Measurements from ENCODE around the gene ADAMTSL1. TPM values are rescaled to one million over a fixed set of nuclear protein-coding genes. Genes with fewer than 3 reads are reported as not detected.

ADAMTSL1 gene
- total RNA-seq, 1 experiment from 2014 or later = not detected

DNA sequence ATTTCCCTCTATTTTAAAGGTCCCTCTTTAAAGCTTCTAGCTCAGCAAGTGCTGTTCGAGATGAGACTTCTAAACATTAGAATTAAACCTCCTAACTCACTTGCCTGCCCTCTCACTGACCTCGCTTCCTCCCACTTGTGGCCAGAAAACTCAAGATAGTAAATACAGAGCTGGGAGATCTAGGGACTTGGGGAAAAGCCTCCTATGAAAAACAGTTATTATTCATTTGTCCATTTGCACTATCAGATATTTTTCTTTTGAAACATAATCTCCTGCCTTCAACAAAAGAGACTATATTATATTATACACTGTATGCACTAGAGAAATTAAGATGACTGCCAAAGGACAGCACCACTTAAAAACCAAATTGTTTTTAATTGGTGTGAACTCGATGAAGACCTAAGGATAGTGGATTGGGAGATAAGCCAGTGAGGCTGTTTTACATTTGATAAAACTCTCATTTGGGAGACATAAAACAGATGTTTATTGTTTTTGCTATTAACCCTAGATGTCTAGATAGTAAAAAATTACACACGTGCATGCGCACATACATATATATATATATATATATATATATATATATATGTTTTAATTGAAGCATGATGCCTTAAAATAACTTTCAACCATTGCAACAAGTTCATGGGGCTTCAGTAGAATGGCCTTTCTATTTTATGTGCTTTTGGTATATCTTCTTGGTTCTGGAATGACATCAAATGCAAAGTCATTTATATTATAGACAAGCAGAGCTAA is 229.4 kb downstream of the ADAMTSL1 start:
- in situ Hi-C loops (cut with HindIII; ENCODE audit: low pct_unique_long_range_greater_than_20kb, low sequenced_read_pairs) = no loop called here
- no peak for DNase-seq (ENCODE audit: low read depth)

DNA sequence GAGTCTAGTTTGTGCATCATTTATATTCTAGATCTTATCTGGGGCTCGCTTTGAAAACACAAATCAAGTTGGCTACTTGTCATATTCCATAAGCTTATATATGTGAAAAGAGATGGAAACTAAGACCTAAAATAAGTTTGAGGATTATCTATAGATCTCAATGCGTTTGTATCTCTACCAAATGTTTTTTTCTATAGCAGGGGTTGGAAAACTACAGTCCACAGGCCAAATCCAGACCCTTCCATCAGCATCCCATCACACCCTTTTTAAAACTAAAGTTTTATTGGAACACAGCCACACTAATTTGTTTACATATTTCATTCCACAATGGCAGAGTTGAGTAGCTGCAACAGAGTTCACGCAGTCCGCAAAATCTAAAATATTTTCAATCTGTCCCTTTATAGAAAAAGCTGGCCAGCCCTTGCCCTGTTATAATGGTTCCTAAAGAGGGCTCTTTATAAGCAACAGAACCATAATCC is 230.0 kb downstream of the ADAMTSL1 start:
- in situ Hi-C loops (cut with HindIII; ENCODE audit: low pct_unique_long_range_greater_than_20kb, low sequenced_read_pairs) = no loop called here

DNA sequence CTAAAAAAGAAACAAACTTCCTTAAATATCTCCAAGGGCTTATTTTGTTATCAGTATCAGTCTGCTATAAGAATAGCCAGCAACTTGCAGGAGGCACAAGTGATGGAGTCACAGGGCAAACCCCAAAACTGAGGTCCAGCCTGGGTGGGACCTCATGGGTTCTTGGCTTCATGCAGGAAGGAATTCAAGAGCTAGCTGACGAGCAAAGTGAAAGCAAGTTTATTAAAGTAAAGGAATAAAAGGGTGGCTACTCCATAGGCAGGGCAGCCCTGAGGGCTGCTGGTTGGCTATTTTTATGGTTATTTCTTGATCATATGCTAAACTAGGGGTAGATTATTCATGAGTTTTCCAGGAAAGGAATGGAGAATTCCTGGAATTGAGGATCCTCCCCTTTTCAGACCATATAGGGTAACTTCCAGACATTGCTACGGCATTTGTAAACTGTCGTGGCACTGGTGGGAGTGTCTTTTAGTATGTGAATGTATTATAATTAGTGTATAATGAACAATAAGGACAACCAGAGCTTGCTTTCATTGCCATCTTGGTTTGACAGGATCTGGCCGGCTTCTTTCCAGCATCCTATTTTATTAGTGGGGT is 231.9 kb downstream of the ADAMTSL1 start:
- DNase-seq (ENCODE audit: low read depth) = no peak
- in situ Hi-C loops (cut with HindIII; ENCODE audit: low pct_unique_long_range_greater_than_20kb, low sequenced_read_pairs) = no loop called here

More for the DNA sequence above, 230.0 kb downstream of the ADAMTSL1 start:
- DNase-seq (ENCODE audit: low read depth) = no peak

DNA sequence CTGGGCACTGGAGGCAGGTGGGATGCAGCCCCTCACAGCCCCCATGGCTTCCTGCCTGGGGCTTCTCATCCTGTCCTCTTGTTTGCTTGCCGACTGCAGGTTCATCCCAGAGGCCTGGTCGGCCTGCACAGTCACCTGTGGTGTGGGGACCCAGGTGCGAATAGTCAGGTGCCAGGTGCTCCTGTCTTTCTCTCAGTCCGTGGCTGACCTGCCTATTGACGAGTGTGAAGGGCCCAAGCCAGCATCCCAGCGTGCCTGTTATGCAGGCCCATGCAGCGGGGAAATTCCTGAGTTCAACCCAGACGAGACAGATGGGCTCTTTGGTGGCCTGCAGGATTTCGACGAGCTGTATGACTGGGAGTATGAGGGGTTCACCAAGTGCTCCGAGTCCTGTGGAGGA is 232.7 kb downstream of the ADAMTSL1 start:
- in situ Hi-C loops (cut with HindIII; ENCODE audit: low pct_unique_long_range_greater_than_20kb, low sequenced_read_pairs) = no loop called here

DNA sequence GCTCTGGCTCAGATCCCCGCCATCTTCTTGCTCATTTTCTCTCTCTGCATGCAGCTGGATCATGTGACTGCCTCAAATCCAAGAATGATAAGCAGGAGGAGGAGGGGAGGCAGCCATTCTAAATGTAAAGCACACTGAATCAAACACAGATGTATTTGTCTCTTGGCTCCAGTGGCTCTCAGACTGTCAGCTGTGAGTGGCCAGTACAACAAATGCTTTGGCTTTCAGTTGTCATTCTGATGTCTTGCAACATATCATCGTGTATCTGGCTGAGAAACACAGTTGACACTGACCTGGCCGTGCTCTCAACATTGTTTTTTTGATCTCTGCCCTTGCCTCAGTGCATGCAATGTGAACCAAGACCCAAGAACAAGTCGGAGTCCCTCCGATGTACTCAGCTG is 233.1 kb downstream of the ADAMTSL1 start:
- in situ Hi-C loops (cut with HindIII; ENCODE audit: low pct_unique_long_range_greater_than_20kb, low sequenced_read_pairs) = no loop called here
- DNase-seq (ENCODE audit: low read depth) = no peak

More for the DNA sequence above, 232.7 kb downstream of the ADAMTSL1 start:
- no peak for DNase-seq (ENCODE audit: low read depth)

- in situ Hi-C loops (cut with HindIII; ENCODE audit: low pct_unique_long_range_greater_than_20kb, low sequenced_read_pairs) = no loop called here
- DNase-seq (ENCODE audit: low read depth) = no peak
These were observed 233.7 kb downstream of the ADAMTSL1 start for GRCh38 chr9:18707489-18708205.

- in situ Hi-C loops (cut with HindIII; ENCODE audit: low pct_unique_long_range_greater_than_20kb, low sequenced_read_pairs) = no loop called here
- no peak for DNase-seq (ENCODE audit: low read depth)
These were observed 234.5 kb downstream of the ADAMTSL1 start for GRCh38 chr9:18708429-18708828.

GRCh38 chr9:18710065-18710464 is 236.1 kb downstream of the ADAMTSL1 start:
- in situ Hi-C loops (cut with HindIII; ENCODE audit: low pct_unique_long_range_greater_than_20kb, low sequenced_read_pairs) = no loop called here
- no peak for DNase-seq (ENCODE audit: low read depth)

- DNase-seq (ENCODE audit: low read depth) = no peak
- in situ Hi-C loops (cut with HindIII; ENCODE audit: low pct_unique_long_range_greater_than_20kb, low sequenced_read_pairs) = no loop called here
These were observed 243.8 kb downstream of the ADAMTSL1 start for GRCh38 chr9:18717759-18718158.

- in situ Hi-C loops (cut with HindIII; ENCODE audit: low pct_unique_long_range_greater_than_20kb, low sequenced_read_pairs) = no loop called here
- DNase-seq (ENCODE audit: low read depth) = no peak
These were observed 244.4 kb downstream of the ADAMTSL1 start for GRCh38 chr9:18718393-18718792.

- in situ Hi-C loops (cut with HindIII; ENCODE audit: low pct_unique_long_range_greater_than_20kb, low sequenced_read_pairs) = no loop called here
These were observed 245.0 kb downstream of the ADAMTSL1 start for GRCh38 chr9:18718932-18719331.

GRCh38 chr9:18720691-18721090 is 246.7 kb downstream of the ADAMTSL1 start:
- in situ Hi-C loops (cut with HindIII; ENCODE audit: low pct_unique_long_range_greater_than_20kb, low sequenced_read_pairs) = no loop called here
- no peak for DNase-seq (ENCODE audit: low read depth)

More at GRCh38 chr9:18718932-18719331, 245.0 kb downstream of the ADAMTSL1 start:
- DNase-seq (ENCODE audit: low read depth) = no peak

DNA sequence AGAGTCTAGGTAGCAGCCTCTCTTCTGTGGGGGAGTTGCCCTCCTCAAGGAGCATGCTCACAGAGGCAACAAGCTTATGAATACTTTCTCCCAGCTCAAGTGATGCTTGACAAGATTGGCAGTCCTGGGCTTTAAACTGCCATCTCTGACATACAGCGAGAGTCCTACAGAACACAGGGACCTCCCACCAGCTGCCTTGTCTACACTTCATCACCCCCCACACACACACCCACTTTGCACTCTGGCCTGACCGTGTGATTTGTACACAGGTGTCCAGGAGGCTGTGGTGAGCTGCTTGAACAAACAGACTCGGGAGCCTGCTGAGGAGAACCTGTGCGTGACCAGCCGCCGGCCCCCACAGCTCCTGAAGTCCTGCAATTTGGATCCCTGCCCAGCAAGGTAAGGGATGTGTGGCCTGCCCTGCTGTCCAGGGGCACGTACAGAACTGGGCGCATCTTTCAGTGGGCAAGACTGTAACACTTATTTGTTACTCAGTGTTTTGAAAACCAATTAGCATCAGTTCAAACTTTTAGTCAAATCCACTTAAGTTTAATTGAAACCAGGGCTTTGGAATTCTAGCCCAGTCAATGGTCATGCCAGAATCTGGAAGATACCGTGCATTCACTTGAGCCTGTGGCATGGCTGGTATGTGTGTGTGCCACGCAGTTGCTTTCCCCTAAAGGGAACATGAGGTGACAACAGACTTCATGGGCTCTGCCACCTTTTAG is 247.5 kb downstream of the ADAMTSL1 start:
- no peak for DNase-seq (ENCODE audit: low read depth)
- in situ Hi-C loops (cut with HindIII; ENCODE audit: low pct_unique_long_range_greater_than_20kb, low sequenced_read_pairs) = no loop called here

- no peak for DNase-seq (ENCODE audit: low read depth)
- in situ Hi-C loops (cut with HindIII; ENCODE audit: low pct_unique_long_range_greater_than_20kb, low sequenced_read_pairs) = no loop called here
These were observed 248.0 kb downstream of the ADAMTSL1 start for GRCh38 chr9:18721995-18722310.

- DNase-seq (ENCODE audit: low read depth) = no peak
- in situ Hi-C loops (cut with HindIII; ENCODE audit: low pct_unique_long_range_greater_than_20kb, low sequenced_read_pairs) = no loop called here
These were observed 248.9 kb downstream of the ADAMTSL1 start for GRCh38 chr9:18722882-18723281.

- DNase-seq (ENCODE audit: low read depth) = no peak
- in situ Hi-C loops (cut with HindIII; ENCODE audit: low pct_unique_long_range_greater_than_20kb, low sequenced_read_pairs) = no loop called here
These were observed 249.4 kb downstream of the ADAMTSL1 start for GRCh38 chr9:18723366-18723765.

DNA sequence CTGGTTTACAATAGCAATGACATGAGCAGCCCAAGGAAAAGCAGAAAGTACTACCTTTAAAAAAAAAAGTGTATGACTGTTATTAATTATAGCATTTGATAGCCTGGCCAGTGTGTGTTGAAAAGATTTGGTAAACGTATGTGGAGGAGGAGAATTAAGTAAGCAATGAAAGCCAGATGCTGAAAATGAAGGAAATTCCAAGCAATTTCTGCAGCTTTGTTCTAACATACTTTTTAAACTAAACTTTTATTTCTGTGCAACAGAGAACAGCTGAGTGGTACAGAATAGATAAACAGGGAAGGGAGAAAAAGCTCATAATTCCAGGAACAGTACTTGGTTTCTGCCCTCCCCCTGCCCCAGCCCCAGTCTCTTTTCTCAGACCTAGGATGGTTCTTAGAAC is 252.6 kb downstream of the ADAMTSL1 start:
- in situ Hi-C loops (cut with HindIII; ENCODE audit: low pct_unique_long_range_greater_than_20kb, low sequenced_read_pairs) = no loop called here
- DNase-seq (ENCODE audit: low read depth) = no peak

DNA sequence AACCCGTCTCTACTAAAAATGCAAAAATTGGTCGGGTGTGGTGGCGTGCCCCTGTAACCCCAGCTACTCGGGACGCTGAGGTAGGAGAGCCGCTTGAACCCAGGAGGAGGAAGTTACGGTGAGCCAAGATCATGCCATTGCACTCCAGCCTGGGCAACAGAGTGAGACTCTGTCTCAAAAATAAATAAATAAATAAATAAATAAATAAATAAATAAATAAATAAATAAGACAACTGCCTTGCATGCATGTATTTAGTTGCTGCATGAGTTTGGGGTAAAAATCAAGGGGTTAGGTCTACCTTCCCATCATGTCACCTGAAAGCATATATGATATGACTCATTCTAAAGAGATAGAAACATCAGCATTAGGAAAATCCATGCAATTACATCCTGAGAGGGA is 254.0 kb downstream of the ADAMTSL1 start:
- DNase-seq (ENCODE audit: low read depth) = no peak
- in situ Hi-C loops (cut with HindIII; ENCODE audit: low pct_unique_long_range_greater_than_20kb, low sequenced_read_pairs) = no loop called here

DNA sequence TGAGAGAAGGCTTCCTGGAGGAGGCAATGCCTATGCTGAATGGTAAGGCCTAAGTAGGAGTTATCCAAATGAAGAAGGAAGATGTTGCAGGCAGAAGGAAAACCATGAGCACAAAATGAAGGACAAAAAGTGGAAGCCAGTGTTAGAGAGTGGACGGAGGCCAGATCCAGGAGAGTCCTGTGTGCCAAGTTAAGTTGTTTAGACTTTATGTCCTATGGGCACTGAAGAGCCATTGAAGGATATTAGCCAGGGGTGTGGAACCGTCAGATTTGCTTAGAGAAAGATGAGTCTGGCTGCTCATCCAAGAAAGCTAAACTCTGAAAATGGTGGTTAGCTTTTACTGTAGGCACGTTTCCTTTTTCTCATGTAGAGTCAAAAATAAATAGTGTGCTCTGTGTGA is 254.7 kb downstream of the ADAMTSL1 start:
- in situ Hi-C loops (cut with HindIII; ENCODE audit: low pct_unique_long_range_greater_than_20kb, low sequenced_read_pairs) = no loop called here
- no peak for DNase-seq (ENCODE audit: low read depth)

All from Caki2 (cell line).